Activated CD8-positive, alpha-beta memory T cell treated with anti-CD3 and anti-CD28 coated beads, Interleukin-2, amount 10 ng/mL, durations not matched to agents 7 days and 5 days (primary cell): ENCODE measurements around the gene CDH1. TPM values are rescaled to one million over a fixed set of nuclear protein-coding genes. Genes with fewer than 3 reads are reported as not detected.

Experiments used
- ATAC-seq: fragments of 150-1000 bp; cut with Tn5 transposase; one replicate; pipeline ENCODE4 v1.10.0; 2021; ENCODE audit warnings: moderate library complexity
- CTCF ChIA-PET: fragments of 350-600 bp; sonication (Branson Sonifier 250); formaldehyde crosslinking; loops from one replicate; lab custom pipeline; 2021; ENCODE audit warnings: antibody characterized with exemption; lab: Charles Lee
- DNase-seq: peaks from one replicate; pipeline ENCODE4 v3.0.0-alpha.2; 2020
- H3K27ac Mint-ChIP-seq: one replicate; pipeline ENCODE4 v1.8.0; 2021; ENCODE audit warnings: mild to moderate bottlenecking, mixed read lengths
- H3K27me3 Mint-ChIP-seq: one replicate; pipeline ENCODE4 v1.8.0; 2021; ENCODE audit warnings: mixed read lengths
- H3K36me3 Mint-ChIP-seq: one replicate; pipeline ENCODE4 v1.8.0; 2021; ENCODE audit warnings: mild to moderate bottlenecking, mixed read lengths
- H3K4me1 Mint-ChIP-seq: one replicate; pipeline ENCODE4 v1.8.0; 2021; ENCODE audit warnings: mixed read lengths
- H3K4me3 Mint-ChIP-seq: one replicate; pipeline ENCODE4 v1.8.0; 2021; ENCODE audit warnings: mild to moderate bottlenecking, moderate library complexity, mixed read lengths
- H3K9me3 Mint-ChIP-seq: one replicate; pipeline ENCODE4 v1.8.0; 2022; ENCODE audit warnings: low read depth, mixed read lengths
- total RNA-seq, 2 experiments: library from RNA; stranded (reverse); gene quantifications; one replicate each; pipeline ENCODE4 v1.2.3, GENCODE V29; 2021

CDH1 gene
- total RNA-seq, 2 experiments from 2014 or later: 0.06 to 0.09 TPM

DNA sequence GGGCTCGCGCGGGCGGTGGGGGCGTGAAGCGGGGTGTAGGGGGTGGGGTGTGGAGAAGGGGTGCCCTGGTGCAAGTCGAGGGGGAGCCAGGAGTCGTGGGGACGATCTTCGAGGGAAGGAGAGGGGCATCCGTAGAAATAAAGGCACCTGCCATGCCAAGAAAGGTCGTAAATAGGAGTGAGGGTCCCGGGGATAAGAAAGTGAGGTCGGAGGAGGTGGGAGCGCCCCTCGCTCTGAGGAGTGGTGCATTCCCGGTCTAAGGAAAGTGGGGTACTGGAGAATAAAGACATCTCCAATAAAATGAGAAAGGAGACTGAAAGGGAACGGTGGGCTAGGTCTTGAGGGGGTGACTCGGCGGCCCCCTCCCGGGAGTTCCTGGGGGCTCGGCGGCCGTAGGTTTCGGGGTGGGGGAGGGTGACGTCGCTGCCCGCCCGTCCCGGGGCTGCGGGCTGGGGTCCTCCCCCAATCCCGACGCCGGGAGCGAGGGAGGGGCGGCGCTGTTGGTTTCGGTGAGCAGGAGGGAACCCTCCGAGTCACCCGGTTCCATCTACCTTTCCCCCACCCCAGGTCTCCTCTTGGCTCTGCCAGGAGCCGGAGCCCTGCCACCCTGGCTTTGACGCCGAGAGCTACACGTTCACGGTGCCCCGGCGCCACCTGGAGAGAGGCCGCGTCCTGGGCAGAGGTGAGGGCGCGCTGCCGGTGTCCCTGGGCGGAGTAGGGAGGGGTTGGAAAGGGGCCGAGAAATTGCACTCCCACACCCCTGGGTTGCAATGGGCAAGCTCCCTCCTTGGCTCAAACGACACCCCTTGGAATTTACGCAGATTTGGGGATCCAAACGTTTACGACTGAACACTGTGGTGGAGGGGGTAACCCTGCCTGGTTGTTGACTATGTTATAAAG lies 888 bp downstream of the CDH1 start:
- Mint-ChIP-seq H3K27ac (no peak overlapping the region), H3K27me3 (peaks cover 46% of the 10 kb centered on the region), H3K9me3 (no peaks in the 10 kb centered on the region), H3K4me1 (peaks cover 2% of the 10 kb centered on the region), H3K36me3 (peaks cover 3% of the 10 kb centered on the region), H3K4me3 (no peak overlapping the region)
- no peak for DNase-seq
- ATAC-seq: no peak
- CTCF ChIA-PET: interaction anchor here (0.6 kb wide), 1 partner anchor 105 kb away, joined by 3 read pairs; no protein-coding TSS in a partner anchor

GRCh38 chr16:68739964-68740627 lies 3.0 kb downstream of the CDH1 start:
- no peak for DNase-seq
- no peak overlapping the region for H3K27ac Mint-ChIP-seq
- peaks cover 2% of the 10 kb centered on the region for H3K4me1 Mint-ChIP-seq
- no peak for ATAC-seq
- H3K9me3 Mint-ChIP-seq: no peaks in the 10 kb centered on the region
- peaks cover 3% of the 10 kb centered on the region for H3K36me3 Mint-ChIP-seq
- H3K4me3 Mint-ChIP-seq: no peak overlapping the region
- CTCF ChIA-PET: interaction anchor here (1.2 kb wide), 1 partner anchor 128 kb away, joined by 3 read pairs; no protein-coding TSS in a partner anchor
- peaks cover 43% of the 10 kb centered on the region for H3K27me3 Mint-ChIP-seq

DNA sequence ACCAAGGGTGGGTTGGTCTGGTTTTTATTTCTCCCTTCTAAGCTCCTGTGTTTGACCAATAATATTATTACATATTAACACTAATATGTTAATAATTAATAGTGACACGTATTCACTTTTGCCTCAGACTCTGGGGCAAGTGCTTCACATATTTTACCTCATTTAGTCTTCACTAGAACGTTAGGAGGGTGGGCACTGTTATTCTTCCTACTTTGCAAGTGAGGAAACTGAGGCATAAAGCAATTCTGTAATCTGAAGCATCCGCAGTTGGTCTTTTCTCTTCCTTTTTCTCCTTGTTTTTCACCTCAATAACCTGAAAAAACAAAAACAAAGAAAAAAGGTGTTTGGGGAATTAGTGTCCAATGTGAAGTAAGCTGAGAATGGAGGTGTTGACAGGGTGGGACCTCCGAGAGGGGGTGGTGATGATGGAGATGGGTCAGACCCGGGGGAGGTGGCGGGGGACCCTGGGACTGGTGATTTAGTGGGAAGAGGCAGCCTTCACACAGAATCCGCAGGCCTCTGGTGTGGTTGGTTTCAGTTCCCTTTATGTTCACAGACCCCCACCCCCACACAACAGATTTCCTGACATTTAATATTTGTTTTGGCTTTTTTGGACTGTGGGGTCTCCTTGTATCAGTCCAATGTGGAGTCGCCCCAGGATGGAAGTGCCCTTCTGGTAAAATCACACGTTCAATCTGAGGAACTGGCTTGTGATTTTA lies 3.7 kb downstream of the CDH1 start:
- no peaks in the 10 kb centered on the region for H3K9me3 Mint-ChIP-seq
- no peak overlapping the region for H3K27ac Mint-ChIP-seq
- no peak for DNase-seq
- peaks cover 3% of the 10 kb centered on the region for H3K36me3 Mint-ChIP-seq
- CTCF ChIA-PET: interaction anchor here (1.2 kb wide), 1 partner anchor 129 kb away, joined by 3 read pairs; no protein-coding TSS in a partner anchor
- ATAC-seq: no peak
- H3K4me3 Mint-ChIP-seq: no peak overlapping the region
- peaks cover 2% of the 10 kb centered on the region for H3K4me1 Mint-ChIP-seq
- peaks cover 42% of the 10 kb centered on the region for H3K27me3 Mint-ChIP-seq

DNA sequence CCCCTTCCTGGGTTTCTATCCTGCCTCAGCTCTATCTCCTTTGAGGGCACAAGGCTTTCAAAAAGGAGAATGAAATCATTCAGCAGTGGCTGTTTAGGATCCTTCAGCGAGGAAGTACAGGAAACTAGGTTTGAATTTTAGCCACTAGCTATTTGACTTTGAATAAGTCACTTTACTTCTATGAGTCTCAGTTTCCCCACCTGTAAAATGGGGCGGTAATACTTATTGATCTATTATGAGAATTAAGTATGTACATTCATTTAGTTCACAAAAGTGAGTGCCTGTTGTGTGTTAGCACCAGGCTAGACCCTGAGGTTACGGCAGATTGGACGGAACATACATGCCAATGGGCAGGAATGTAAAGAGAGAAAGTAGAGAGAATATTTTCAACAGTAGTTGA lies 6.6 kb downstream of the CDH1 start:
- ATAC-seq (no peak), DNase-seq (no peak)
- no peak overlapping the region for H3K4me3 Mint-ChIP-seq
- no peak overlapping the region for H3K27ac Mint-ChIP-seq
- H3K4me1 Mint-ChIP-seq: no peaks in the 10 kb centered on the region
- peaks cover 26% of the 10 kb centered on the region for H3K27me3 Mint-ChIP-seq
- H3K9me3 Mint-ChIP-seq: no peaks in the 10 kb centered on the region
- CTCF ChIA-PET: interaction anchor here (0.6 kb wide), 1 partner anchor 142 kb away, joined by 3 read pairs; no protein-coding TSS in a partner anchor
- H3K36me3 Mint-ChIP-seq: no peaks in the 10 kb centered on the region

DNA sequence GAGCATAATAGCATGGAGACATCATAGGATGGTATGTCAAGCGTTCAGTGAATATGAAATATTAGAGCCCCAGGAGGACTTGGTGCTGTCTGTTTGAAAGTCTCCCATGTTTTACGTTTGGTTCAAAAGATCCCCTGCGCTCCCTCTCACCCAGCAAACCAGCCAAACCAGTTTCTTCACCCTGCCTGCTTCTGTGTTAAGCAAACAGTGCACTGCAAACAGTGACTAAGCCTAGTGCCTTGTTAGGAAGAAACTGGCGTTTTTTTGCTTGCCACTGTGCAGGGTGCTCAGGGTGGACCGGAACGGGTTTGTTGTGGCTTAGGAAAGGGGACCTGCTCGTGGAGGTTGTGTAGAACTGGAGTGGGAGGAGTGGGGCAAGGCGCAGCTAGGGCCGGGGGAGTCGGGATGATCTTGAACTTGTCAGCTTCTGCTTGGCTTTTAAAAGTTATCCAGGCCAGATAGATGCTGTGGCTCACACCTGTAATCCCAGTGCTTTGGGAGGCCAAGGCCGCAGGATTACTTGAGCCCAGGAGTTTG lies 7.7 kb downstream of the CDH1 start:
- Mint-ChIP-seq H3K4me1 (no peaks in the 10 kb centered on the region), H3K4me3 (no peak overlapping the region), H3K27ac (no peak overlapping the region), H3K27me3 (peaks cover 28% of the 10 kb centered on the region), H3K36me3 (no peaks in the 10 kb centered on the region), H3K9me3 (no peaks in the 10 kb centered on the region)
- ATAC-seq (no peak), DNase-seq (no peak)
- CTCF ChIA-PET: no interaction called here

GRCh38 chr16:68746951-68747350 lies 9.9 kb downstream of the CDH1 start:
- Mint-ChIP-seq H3K4me1 (no peaks in the 10 kb centered on the region), H3K36me3 (no peaks in the 10 kb centered on the region), H3K9me3 (no peaks in the 10 kb centered on the region), H3K4me3 (no peak overlapping the region), H3K27ac (no peak overlapping the region), H3K27me3 (peaks cover 27% of the 10 kb centered on the region)
- no peak for DNase-seq
- CTCF ChIA-PET: no interaction called here
- no peak for ATAC-seq

- CTCF ChIA-PET: no interaction called here
- ATAC-seq (no peak), DNase-seq (no peak)
- H3K27me3 Mint-ChIP-seq: peaks cover 23% of the 10 kb centered on the region
- H3K4me1 Mint-ChIP-seq: peaks cover 14% of the 10 kb centered on the region
- no peaks in the 10 kb centered on the region for H3K36me3 Mint-ChIP-seq
- H3K4me3 Mint-ChIP-seq: no peak overlapping the region
- H3K9me3 Mint-ChIP-seq: no peaks in the 10 kb centered on the region
- H3K27ac Mint-ChIP-seq: no peak overlapping the region
Observed at GRCh38 chr16:68749432-68749831, 12.3 kb downstream of the CDH1 start.

DNA sequence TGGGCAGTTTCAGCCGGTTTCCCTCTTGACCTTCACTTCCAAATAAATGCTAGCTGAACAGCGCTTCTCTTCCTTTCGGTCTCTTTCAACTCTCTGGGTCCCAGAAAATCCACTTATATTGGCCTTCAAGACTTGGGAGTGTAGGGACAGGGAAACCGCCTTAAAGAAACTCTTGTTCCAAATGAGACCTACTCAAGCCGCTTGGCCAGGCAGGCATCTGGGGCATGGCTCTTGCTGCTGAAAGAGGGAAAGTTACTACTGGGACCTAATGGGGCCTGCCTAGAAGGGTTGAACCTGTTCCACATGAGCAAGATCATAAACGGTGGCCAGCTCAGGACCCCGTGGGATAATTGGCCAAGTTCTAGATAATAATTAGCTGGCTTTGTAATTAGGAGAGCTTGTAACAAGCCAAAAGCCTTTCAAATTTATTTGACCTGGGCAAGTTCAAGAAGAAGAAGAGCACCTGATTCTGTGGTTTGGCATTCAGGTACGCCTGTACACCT lies 13.2 kb downstream of the CDH1 start:
- Mint-ChIP-seq H3K9me3 (no peaks in the 10 kb centered on the region), H3K4me3 (no peak overlapping the region), H3K36me3 (no peaks in the 10 kb centered on the region), H3K27me3 (peaks cover 16% of the 10 kb centered on the region), H3K4me1 (peaks cover 18% of the 10 kb centered on the region), H3K27ac (no peak overlapping the region)
- CTCF ChIA-PET: interaction anchor here (0.7 kb wide), 1 partner anchor 160 kb away, joined by 4 read pairs; no protein-coding TSS in a partner anchor
- ATAC-seq (no peak), DNase-seq (no peak)

- peaks cover 23% of the 10 kb centered on the region for H3K4me1 Mint-ChIP-seq
- H3K27me3 Mint-ChIP-seq: peaks cover 16% of the 10 kb centered on the region
- no peaks in the 10 kb centered on the region for H3K9me3 Mint-ChIP-seq
- ATAC-seq (no peak), DNase-seq (no peak)
- CTCF ChIA-PET: no interaction called here
- no peak overlapping the region for H3K4me3 Mint-ChIP-seq
- no peaks in the 10 kb centered on the region for H3K36me3 Mint-ChIP-seq
- no peak overlapping the region for H3K27ac Mint-ChIP-seq
Observed at GRCh38 chr16:68751160-68751559, 14.1 kb downstream of the CDH1 start.

DNA sequence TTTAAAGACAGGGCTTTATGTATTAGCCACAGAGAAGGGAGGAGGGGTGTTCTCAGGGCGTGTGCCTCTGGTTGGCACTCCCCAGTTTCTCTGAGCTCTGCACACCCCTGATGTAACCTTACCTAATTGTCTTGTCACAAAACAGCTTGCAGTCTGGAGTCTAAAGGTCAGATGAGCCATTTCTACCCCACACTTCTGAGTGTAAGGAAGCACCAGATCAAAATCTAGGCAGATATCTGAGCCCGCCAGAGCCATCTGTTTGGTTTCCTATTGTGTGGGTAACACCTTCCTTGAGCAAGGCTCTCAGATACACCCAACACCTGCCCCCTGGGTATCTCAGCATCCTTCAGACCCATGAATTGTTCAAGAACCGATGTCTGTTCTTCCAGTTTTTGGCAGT lies 15.5 kb downstream of the CDH1 start:
- Mint-ChIP-seq H3K4me3 (no peak overlapping the region), H3K27me3 (peaks cover 13% of the 10 kb centered on the region), H3K36me3 (no peaks in the 10 kb centered on the region), H3K4me1 (peaks cover 38% of the 10 kb centered on the region), H3K27ac (no peak overlapping the region), H3K9me3 (no peaks in the 10 kb centered on the region)
- DNase-seq (peak; percentile 72), ATAC-seq (peak; percentile 70)
- CTCF ChIA-PET: interaction anchor here (0.7 kb wide), 1 partner anchor 197 kb away, joined by 3 read pairs; no protein-coding TSS in a partner anchor

DNA sequence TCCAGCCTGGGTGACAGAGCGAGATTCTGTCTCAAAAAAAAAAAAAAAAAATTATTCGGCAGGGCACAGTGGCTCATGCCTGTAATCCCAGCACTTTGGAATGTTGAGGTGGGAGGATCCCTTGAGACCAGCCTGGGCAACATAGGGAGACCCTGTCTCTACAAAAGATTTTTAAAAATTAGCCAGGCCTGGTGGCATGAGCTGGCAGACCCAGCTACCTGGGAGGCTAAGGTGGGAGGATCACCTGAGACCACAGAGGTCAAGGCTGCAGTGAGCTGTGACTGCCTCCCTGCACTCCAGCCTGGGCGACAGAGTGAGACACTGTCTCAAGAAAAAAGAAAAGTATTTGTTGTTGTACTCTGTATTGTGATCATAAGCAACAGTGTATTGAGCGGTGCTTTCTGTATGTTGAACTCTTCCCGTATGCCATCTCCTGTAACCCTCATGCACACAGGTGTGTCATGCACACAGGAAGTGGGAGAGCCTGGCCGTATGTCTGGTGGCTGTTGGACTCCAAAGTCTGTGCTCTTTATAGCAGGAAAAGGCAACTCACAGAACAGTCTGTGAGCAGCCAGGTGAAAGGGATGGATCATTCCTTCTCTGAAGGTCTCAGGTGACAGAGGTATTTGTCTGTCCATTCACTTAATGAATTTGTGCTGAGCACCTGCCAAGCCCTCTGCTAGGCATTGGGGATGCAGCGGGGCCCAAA lies 17.1 kb downstream of the CDH1 start:
- no peaks in the 10 kb centered on the region for H3K36me3 Mint-ChIP-seq
- peaks cover 8% of the 10 kb centered on the region for H3K27me3 Mint-ChIP-seq
- no peak for ATAC-seq
- no peaks in the 10 kb centered on the region for H3K9me3 Mint-ChIP-seq
- no peak overlapping the region for H3K4me3 Mint-ChIP-seq
- no peak overlapping the region for H3K27ac Mint-ChIP-seq
- no peak for DNase-seq
- peaks cover 43% of the 10 kb centered on the region for H3K4me1 Mint-ChIP-seq
- CTCF ChIA-PET: no interaction called here

DNA sequence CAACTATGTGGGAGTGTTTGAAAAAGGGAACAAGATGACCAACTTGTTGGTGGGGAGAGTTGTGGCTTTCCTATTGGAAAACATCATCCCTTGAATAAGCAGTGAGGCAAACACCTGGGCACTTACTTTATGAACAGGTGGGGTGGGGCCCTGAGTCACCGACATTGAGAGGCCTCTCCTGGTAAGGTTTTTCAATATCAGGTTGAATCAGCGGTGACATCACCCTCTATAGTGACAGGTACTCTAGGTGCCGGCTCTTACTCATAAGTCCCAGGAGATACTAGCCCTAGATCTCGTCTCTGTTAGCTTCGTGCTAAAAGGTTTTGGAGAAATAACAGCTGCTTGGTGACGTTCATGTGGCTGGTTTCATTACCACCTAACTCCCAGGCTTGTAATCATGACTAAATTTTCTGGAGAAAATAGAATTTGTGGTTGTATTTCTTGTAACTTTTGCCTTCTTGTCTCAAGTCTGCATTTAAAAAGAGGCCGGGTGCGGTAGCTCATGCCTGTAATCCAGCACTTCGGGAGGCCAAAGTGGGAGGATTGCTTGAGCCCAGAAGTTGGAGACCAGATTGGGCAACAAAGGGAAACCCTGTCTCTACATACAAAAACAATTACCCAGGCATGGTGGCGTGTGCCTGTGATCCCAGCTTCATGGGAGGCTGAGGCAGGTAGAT lies 19.3 kb downstream of the CDH1 start:
- H3K9me3 Mint-ChIP-seq: no peaks in the 10 kb centered on the region
- CTCF ChIA-PET: interaction anchor here (1.1 to 1.4 kb wide), 5 partner anchors 13 to 235 kb away, joined by 3 to 5 read pairs (median 4); no protein-coding TSS in a partner anchor
- H3K27me3 Mint-ChIP-seq: peaks cover 4% of the 10 kb centered on the region
- DNase-seq (peak; percentile 76), ATAC-seq (peak; percentile 81)
- H3K4me3 Mint-ChIP-seq: peak overlapping the region; percentile 14
- H3K4me1 Mint-ChIP-seq: peaks cover 50% of the 10 kb centered on the region
- H3K27ac Mint-ChIP-seq: peak overlapping the region; percentile 79
- H3K36me3 Mint-ChIP-seq: no peaks in the 10 kb centered on the region
